Activated T-helper 1 cell treated with anti-CD3 and anti-CD28 coated beads, Interleukin-12 subunit alpha, Interleukin-12 subunit beta, Interleukin-2, Interleukin-4 antibody, amounts not matched to agents 30 ng/mL and 10 ng/mL and 1 ng/mL, durations not matched to agents 14 hours and 24 hours and 36 hours (primary cell): Measurements from ENCODE around the gene TOP1. TPM values are rescaled to one million over a fixed set of nuclear protein-coding genes. Genes with fewer than 3 reads are reported as not detected.

ENCODE experiments used
- DNase-seq: peaks from one replicate; pipeline ENCODE4 v3.0.0; 2021; ENCODE audit warnings: low spot score
- H3K27ac Mint-ChIP-seq: one replicate; pipeline ENCODE4 v1.8.0; 2021; ENCODE audit warnings: mild to moderate bottlenecking, mixed read lengths
- H3K27me3 Mint-ChIP-seq: one replicate; pipeline ENCODE4 v1.8.0; 2022; ENCODE audit warnings: mild to moderate bottlenecking, moderate library complexity, mixed read lengths; ENCODE audit not compliant: insufficient read depth
- H3K36me3 Mint-ChIP-seq: one replicate; pipeline ENCODE4 v1.8.0; 2021; ENCODE audit warnings: low read depth, mixed read lengths
- H3K4me1 Mint-ChIP-seq: one replicate; pipeline ENCODE4 v1.8.0; 2021; ENCODE audit warnings: low read depth, mixed read lengths
- H3K4me3 Mint-ChIP-seq: one replicate; pipeline ENCODE4 v1.8.0; 2021; ENCODE audit warnings: mild to moderate bottlenecking, moderate library complexity, mixed read lengths
- H3K9me3 Mint-ChIP-seq: one replicate; pipeline ENCODE4 v1.8.0; 2021; ENCODE audit warnings: mixed read lengths
- intact Hi-C: fragments of 100-400 bp; cut with micrococcal nuclease; formaldehyde crosslinking; loops from one replicate; pipeline ENCODE4 v1.15.1; 2024
- total RNA-seq: library from RNA; stranded (reverse); gene quantifications from 2 replicates; pipeline ENCODE4 v1.2.3, GENCODE V29; 2022

TOP1 gene
- total RNA-seq, 1 donor from 2014 or later: 120 TPM

- intact Hi-C loops: loop anchor here (1.0 kb wide), 1 partner anchor 8 kb away; no protein-coding TSS in a partner anchor
- Mint-ChIP-seq H3K27ac (peak overlapping the region; percentile 94), H3K9me3 (no peaks in the 10 kb centered on the region), H3K4me1 (peaks cover 71% of the 10 kb centered on the region), H3K27me3 (no peaks in the 10 kb centered on the region), H3K4me3 (peak overlapping the region; percentile 94), H3K36me3 (peaks cover 45% of the 10 kb centered on the region)
- DNase-seq: no peak
Observed at GRCh38 chr20:41030531-41031242, 2.1 kb downstream of the TOP1 start.

- peak overlapping the region; percentile 94 for H3K4me3 Mint-ChIP-seq
- H3K4me1 Mint-ChIP-seq: peaks cover 76% of the 10 kb centered on the region
- intact Hi-C loops: no loop called here
- DNase-seq: no peak
- H3K36me3 Mint-ChIP-seq: peaks cover 50% of the 10 kb centered on the region
- no peaks in the 10 kb centered on the region for H3K9me3 Mint-ChIP-seq
- H3K27ac Mint-ChIP-seq: peak overlapping the region; percentile 6
- no peaks in the 10 kb centered on the region for H3K27me3 Mint-ChIP-seq
Observed at GRCh38 chr20:41031243-41031619, 2.6 kb downstream of the TOP1 start.

DNA sequence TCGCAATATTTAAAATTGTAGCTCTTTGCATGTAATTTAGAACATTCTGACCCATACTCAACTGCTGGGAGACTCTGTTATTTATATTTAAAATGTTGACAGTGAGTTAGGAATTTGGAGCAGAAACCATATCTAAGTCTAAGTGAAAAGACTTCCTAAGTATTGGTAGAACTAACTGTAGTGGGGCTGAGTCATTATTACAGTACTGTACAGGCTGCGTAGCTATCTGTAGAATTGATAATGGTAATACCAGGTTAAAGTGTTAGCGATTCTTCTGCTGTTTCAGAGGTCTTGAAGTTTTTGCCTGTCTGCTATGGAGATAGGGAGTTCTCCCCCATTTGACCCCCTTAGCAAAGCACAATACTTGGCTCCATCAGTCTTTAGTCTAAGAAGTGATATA is 3.6 kb downstream of the TOP1 start:
- no peak for DNase-seq
- H3K4me3 Mint-ChIP-seq: peak overlapping the region; percentile 94
- H3K36me3 Mint-ChIP-seq: peaks cover 55% of the 10 kb centered on the region
- no peaks in the 10 kb centered on the region for H3K27me3 Mint-ChIP-seq
- no peaks in the 10 kb centered on the region for H3K9me3 Mint-ChIP-seq
- intact Hi-C loops: no loop called here
- no peak overlapping the region for H3K27ac Mint-ChIP-seq
- H3K4me1 Mint-ChIP-seq: peaks cover 77% of the 10 kb centered on the region

- Mint-ChIP-seq H3K4me1 (peaks cover 88% of the 10 kb centered on the region), H3K4me3 (no peak overlapping the region), H3K9me3 (no peaks in the 10 kb centered on the region), H3K27me3 (no peaks in the 10 kb centered on the region), H3K27ac (no peak overlapping the region), H3K36me3 (peaks cover 63% of the 10 kb centered on the region)
- intact Hi-C loops: no loop called here
- DNase-seq: no peak
Observed at GRCh38 chr20:41034239-41034638, 5.6 kb downstream of the TOP1 start.

DNA sequence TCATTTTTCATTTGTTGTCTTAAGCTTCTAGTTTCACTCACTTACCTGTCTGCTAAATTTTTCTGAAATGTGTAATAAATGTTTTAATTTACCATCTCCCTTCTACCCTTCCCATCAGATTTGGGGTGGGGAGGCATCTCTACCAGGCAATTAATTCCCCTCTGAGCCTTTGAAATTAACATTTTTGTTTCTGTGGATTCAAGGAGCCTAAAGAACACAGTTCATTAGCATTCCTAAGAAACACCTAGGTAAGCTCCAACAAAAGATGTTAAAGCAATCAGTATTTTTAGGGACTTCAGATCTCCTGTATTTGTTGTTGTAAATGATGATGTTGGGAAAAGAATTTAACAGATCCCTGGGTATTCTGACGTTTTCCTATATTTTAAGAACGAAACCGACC is 6.6 kb downstream of the TOP1 start:
- intact Hi-C loops: no loop called here
- H3K27ac Mint-ChIP-seq: no peak overlapping the region
- H3K4me3 Mint-ChIP-seq: no peak overlapping the region

GRCh38 chr20:41037179-41037578 is 8.6 kb downstream of the TOP1 start:
- H3K9me3 Mint-ChIP-seq: no peaks in the 10 kb centered on the region
- peaks cover 91% of the 10 kb centered on the region for H3K4me1 Mint-ChIP-seq
- no peak for DNase-seq
- H3K4me3 Mint-ChIP-seq: no peak overlapping the region
- peaks cover 46% of the 10 kb centered on the region for H3K36me3 Mint-ChIP-seq
- H3K27ac Mint-ChIP-seq: no peak overlapping the region
- intact Hi-C loops: no loop called here
- H3K27me3 Mint-ChIP-seq: no peaks in the 10 kb centered on the region

More for the DNA sequence above, 6.6 kb downstream of the TOP1 start:
- no peaks in the 10 kb centered on the region for H3K9me3 Mint-ChIP-seq
- peaks cover 92% of the 10 kb centered on the region for H3K4me1 Mint-ChIP-seq
- H3K36me3 Mint-ChIP-seq: peaks cover 58% of the 10 kb centered on the region
- no peaks in the 10 kb centered on the region for H3K27me3 Mint-ChIP-seq
- DNase-seq: no peak

GRCh38 chr20:41038149-41038877 is 9.7 kb downstream of the TOP1 start:
- intact Hi-C loops: loop anchor here (1.0 kb wide), 1 partner anchor 8 kb away; no protein-coding TSS in a partner anchor
- DNase-seq: no peak
- Mint-ChIP-seq H3K4me1 (peaks cover 91% of the 10 kb centered on the region), H3K36me3 (peaks cover 44% of the 10 kb centered on the region), H3K4me3 (no peak overlapping the region), H3K27ac (no peak overlapping the region), H3K9me3 (no peaks in the 10 kb centered on the region), H3K27me3 (no peaks in the 10 kb centered on the region)

GRCh38 chr20:41038878-41039404 is 10.3 kb downstream of the TOP1 start:
- Mint-ChIP-seq H3K36me3 (peaks cover 43% of the 10 kb centered on the region), H3K4me3 (no peak overlapping the region), H3K4me1 (peaks cover 89% of the 10 kb centered on the region), H3K27me3 (no peaks in the 10 kb centered on the region), H3K9me3 (no peaks in the 10 kb centered on the region), H3K27ac (no peak overlapping the region)
- intact Hi-C loops: loop anchor here (1.0 kb wide), 1 partner anchor 9 kb away; no protein-coding TSS in a partner anchor
- DNase-seq: no peak

- Mint-ChIP-seq H3K9me3 (no peaks in the 10 kb centered on the region), H3K4me3 (no peak overlapping the region), H3K27ac (peak overlapping the region; percentile 20), H3K36me3 (peaks cover 38% of the 10 kb centered on the region), H3K27me3 (no peaks in the 10 kb centered on the region), H3K4me1 (peaks cover 83% of the 10 kb centered on the region)
- no peak for DNase-seq
- intact Hi-C loops: loop anchor here (1.0 kb wide), 1 partner anchor 7 kb away; no protein-coding TSS in a partner anchor
Observed at GRCh38 chr20:41040855-41041254, 12.2 kb downstream of the TOP1 start.

DNA sequence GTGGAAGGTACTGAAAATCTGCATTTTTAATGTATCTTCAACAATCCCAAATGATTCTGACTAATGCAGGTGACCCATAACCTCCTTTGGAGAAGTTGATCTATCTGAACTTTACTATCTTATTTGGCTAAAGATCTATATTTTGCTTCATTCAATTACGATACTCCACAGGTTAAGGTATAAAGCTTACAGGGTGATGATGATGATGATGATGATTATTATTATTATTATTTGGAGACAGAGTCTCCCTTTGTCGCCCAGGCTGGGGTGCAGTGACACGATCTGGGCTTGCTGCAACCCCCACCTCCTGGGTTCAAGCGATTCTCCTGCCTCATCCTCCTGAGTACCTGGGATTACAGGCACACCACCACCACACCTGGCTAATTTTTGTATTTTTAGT is 13.1 kb downstream of the TOP1 start:
- no peak for DNase-seq
- H3K27ac Mint-ChIP-seq: no peak overlapping the region
- no peak overlapping the region for H3K4me3 Mint-ChIP-seq
- no peaks in the 10 kb centered on the region for H3K9me3 Mint-ChIP-seq
- H3K36me3 Mint-ChIP-seq: peaks cover 31% of the 10 kb centered on the region
- no peaks in the 10 kb centered on the region for H3K27me3 Mint-ChIP-seq
- H3K4me1 Mint-ChIP-seq: peaks cover 83% of the 10 kb centered on the region
- intact Hi-C loops: no loop called here

- no peak overlapping the region for H3K27ac Mint-ChIP-seq
- H3K27me3 Mint-ChIP-seq: no peaks in the 10 kb centered on the region
- no peaks in the 10 kb centered on the region for H3K9me3 Mint-ChIP-seq
- peaks cover 91% of the 10 kb centered on the region for H3K4me1 Mint-ChIP-seq
- H3K4me3 Mint-ChIP-seq: no peak overlapping the region
- H3K36me3 Mint-ChIP-seq: peaks cover 24% of the 10 kb centered on the region
- no peak for DNase-seq
- intact Hi-C loops: no loop called here
Observed at GRCh38 chr20:41044409-41045062, 15.9 kb downstream of the TOP1 start.

- Mint-ChIP-seq H3K9me3 (no peaks in the 10 kb centered on the region), H3K27ac (no peak overlapping the region), H3K4me3 (no peak overlapping the region), H3K4me1 (peaks cover 91% of the 10 kb centered on the region), H3K27me3 (no peaks in the 10 kb centered on the region), H3K36me3 (peaks cover 23% of the 10 kb centered on the region)
- intact Hi-C loops: no loop called here
- DNase-seq: no peak
Observed at GRCh38 chr20:41045671-41046070, 17.0 kb downstream of the TOP1 start.

GRCh38 chr20:41046716-41047115 is 18.1 kb downstream of the TOP1 start:
- no peaks in the 10 kb centered on the region for H3K27me3 Mint-ChIP-seq
- no peaks in the 10 kb centered on the region for H3K9me3 Mint-ChIP-seq
- peak overlapping the region; percentile 85 for H3K27ac Mint-ChIP-seq
- intact Hi-C loops: no loop called here
- DNase-seq: no peak
- H3K4me3 Mint-ChIP-seq: peak overlapping the region; percentile 54
- peaks cover 24% of the 10 kb centered on the region for H3K36me3 Mint-ChIP-seq
- H3K4me1 Mint-ChIP-seq: peaks cover 91% of the 10 kb centered on the region
